Astrocyte (in vitro differentiated cells and primary cell): ENCODE measurements around the gene RIC1. TPM values are rescaled to one million over a fixed set of nuclear protein-coding genes. Genes with fewer than 3 reads are reported as not detected.
A peak's percentile ranks its signal among the peaks of the same experiment; 100 is the strongest.

Experiments used
- DNase-seq: peaks from one replicate; pipeline ENCODE4 v3.0.0-alpha.2; 2010; ENCODE audit warnings: low read depth
- FAIRE-seq: peaks from 2 replicates; lab custom pipeline; 2011; peaks lifted over from hg19 to GRCh38; lab: Jason Lieb, UNC
- H2AFZ ChIP-seq: 2 replicates; pipeline ENCODE4 v1.6.0; 2012; ENCODE audit warnings: low read depth, low read length, inconsistent platforms
- H3K27ac ChIP-seq: 2 replicates; pipeline ENCODE4 v1.5.1; 2011; ENCODE audit warnings: low read depth, low read length, inconsistent platforms
- H3K27me3 ChIP-seq: 2 replicates; pipeline ENCODE4 v1.6.0; 2011; ENCODE audit warnings: low read length, inconsistent platforms; ENCODE audit not compliant: insufficient read depth
- H3K36me3 ChIP-seq: 2 replicates; pipeline ENCODE4 v1.5.1; 2011; ENCODE audit warnings: low read length, inconsistent platforms; ENCODE audit not compliant: insufficient read depth
- H3K4me1 ChIP-seq: 2 replicates; pipeline ENCODE4 v1.5.1; 2011; ENCODE audit warnings: low read length, inconsistent platforms; ENCODE audit not compliant: insufficient read depth
- H3K4me2 ChIP-seq: 2 replicates; pipeline ENCODE4 v1.6.0; 2012; ENCODE audit warnings: low read length, inconsistent platforms
- H3K4me3 ChIP-seq: 2 replicates; pipeline ENCODE4 v1.5.1; 2011; ENCODE audit warnings: low read depth, mild to moderate bottlenecking, low read length, inconsistent platforms; ENCODE audit not compliant: insufficient read depth
- H3K79me2 ChIP-seq: 2 replicates; pipeline ENCODE4 v1.6.0; 2012; ENCODE audit warnings: mild to moderate bottlenecking, low read length, inconsistent platforms; ENCODE audit not compliant: insufficient read depth
- H3K9ac ChIP-seq: 2 replicates; pipeline ENCODE4 v1.6.0; 2012; ENCODE audit warnings: mild to moderate bottlenecking, low read length, inconsistent platforms
- H3K9me3 ChIP-seq: 2 replicates; pipeline ENCODE4 v1.5.1; 2012; ENCODE audit warnings: low read depth, mild to moderate bottlenecking, low read length, inconsistent platforms; ENCODE audit not compliant: insufficient read depth
- H4K20me1 ChIP-seq: 2 replicates; pipeline ENCODE4 v1.6.0; 2012; ENCODE audit warnings: low read length, inconsistent platforms; ENCODE audit not compliant: insufficient read depth
- H3K27ac Mint-ChIP-seq: one replicate; pipeline ENCODE4 v1.8.0; 2021; ENCODE audit warnings: mild to moderate bottlenecking, mixed read lengths; ENCODE audit not compliant: unreplicated experiment
- H3K27me3 Mint-ChIP-seq: one replicate; pipeline ENCODE4 v1.8.0; 2021; ENCODE audit warnings: low read depth, mixed read lengths; ENCODE audit not compliant: unreplicated experiment
- H3K36me3 Mint-ChIP-seq: one replicate; pipeline ENCODE4 v1.8.0; 2021; ENCODE audit warnings: low read depth, mixed read lengths; ENCODE audit not compliant: unreplicated experiment
- H3K4me1 Mint-ChIP-seq: one replicate; pipeline ENCODE4 v1.8.0; 2021; ENCODE audit warnings: low read depth, mixed read lengths; ENCODE audit not compliant: unreplicated experiment
- H3K4me3 Mint-ChIP-seq: one replicate; pipeline ENCODE4 v1.8.0; 2021; ENCODE audit warnings: mild to moderate bottlenecking, moderate library complexity, mixed read lengths; ENCODE audit not compliant: unreplicated experiment
- H3K9me3 Mint-ChIP-seq: one replicate; pipeline ENCODE4 v1.8.0; 2021; ENCODE audit warnings: mild to moderate bottlenecking, mixed read lengths; ENCODE audit not compliant: unreplicated experiment
- CTCF ChIP-seq: IDR thresholded peaks from 2 replicates; pipeline ENCODE4 v1.5.1; 2011; ENCODE audit warnings: low read depth, mild to moderate bottlenecking, inconsistent platforms, low read length, moderate library complexity; ENCODE audit not compliant: insufficient read depth
- EZH2 ChIP-seq: IDR thresholded peaks from 2 replicates; pipeline ENCODE4 v1.6.1; 2012; ENCODE audit warnings: mild to moderate bottlenecking, low read length, inconsistent platforms; ENCODE audit not compliant: insufficient read depth
- total RNA-seq: library from RNA; stranded (reverse); gene quantifications from 2 replicates; pipeline ENCODE4 v1.2.1, GENCODE V29; 2021

Gene RIC1
- total RNA-seq, 1 donor from 2014 or later: 53.8 TPM

- H3K9ac ChIP-seq: no peak overlapping the region
- peaks cover 3% of the 10 kb centered on the region for H3K4me1 Mint-ChIP-seq
- H2AFZ ChIP-seq: no peak overlapping the region
- no peak for TF ChIP-seq EZH2
- no peak for TF ChIP-seq CTCF
- H3K27ac ChIP-seq: no peak overlapping the region
- no peaks in the 10 kb centered on the region for H4K20me1 ChIP-seq
- no peaks in the 10 kb centered on the region for H3K9me3 Mint-ChIP-seq
- no peak overlapping the region for H3K4me2 ChIP-seq
- no peak overlapping the region for H3K4me3 Mint-ChIP-seq
- no peaks in the 10 kb centered on the region for H3K27me3 Mint-ChIP-seq
- no peak overlapping the region for H3K4me3 ChIP-seq
- no peaks in the 10 kb centered on the region for H3K9me3 ChIP-seq
- peaks cover 17% of the 10 kb centered on the region for H3K36me3 ChIP-seq
- no peak overlapping the region for H3K27ac Mint-ChIP-seq
- no peaks in the 10 kb centered on the region for H3K4me1 ChIP-seq
- no peak for FAIRE-seq
- no peaks in the 10 kb centered on the region for H3K27me3 ChIP-seq
- H3K79me2 ChIP-seq: no peaks in the 10 kb centered on the region
- peaks cover 18% of the 10 kb centered on the region for H3K36me3 Mint-ChIP-seq
- DNase-seq: no peak
These were observed 107.8 kb downstream of the RIC1 start for GRCh38 chr9:5736563-5737346.

- H3K9ac ChIP-seq: no peak overlapping the region
- peak; percentile 62 for FAIRE-seq
- H3K27me3 ChIP-seq: no peaks in the 10 kb centered on the region
These were observed 114.2 kb downstream of the RIC1 start for GRCh38 chr9:5743109-5743508.

More at GRCh38 chr9:5743109-5743508, 114.2 kb downstream of the RIC1 start:
- Histone ChIP-seq H3K36me3 (peaks cover 39% of the 10 kb centered on the region), H3K9me3 (no peaks in the 10 kb centered on the region), H3K4me3 (no peak overlapping the region), H4K20me1 (no peaks in the 10 kb centered on the region), H3K4me1 (no peaks in the 10 kb centered on the region), H3K27ac (no peak overlapping the region), H3K79me2 (no peaks in the 10 kb centered on the region), H2AFZ (no peak overlapping the region), H3K4me2 (no peak overlapping the region)
- peaks cover 22% of the 10 kb centered on the region for H3K36me3 Mint-ChIP-seq
- TF ChIP-seq CTCF: no peak
- no peak for TF ChIP-seq EZH2
- peaks cover 4% of the 10 kb centered on the region for H3K4me1 Mint-ChIP-seq
- no peak overlapping the region for H3K27ac Mint-ChIP-seq
- H3K4me3 Mint-ChIP-seq: no peak overlapping the region
- no peaks in the 10 kb centered on the region for H3K27me3 Mint-ChIP-seq
- no peaks in the 10 kb centered on the region for H3K9me3 Mint-ChIP-seq
- DNase-seq: no peak
